ENCODE measurements around the gene INO80B.

- no peak for TF ChIP-seq POLR2AphosphoS5 (IDR thresholded peaks at IDR 0.05; ENCODE audit: low read depth, low read length)
- TF ChIP-seq SIN3A (IDR thresholded peaks at IDR 0.05; ENCODE audit: borderline replicate concordance, insufficient read depth, low read length) = no peak
- TF ChIP-seq TAF1 (IDR thresholded peaks at IDR 0.05; ENCODE audit: borderline replicate concordance, insufficient read depth, low read length) = no peak
- TF ChIP-seq FOXP2 (optimal IDR thresholded peaks at IDR 0.05; ENCODE audit: borderline replicate concordance, extremely low read depth, extremely low read length, insufficient read depth) = no peak
- TF ChIP-seq REST (IDR thresholded peaks at IDR 0.05; ENCODE audit: insufficient read depth in 1 of 2, low read depth in 2 of 2, low read length in 2 of 2) = no peak
These were observed 37.1 kb upstream of the INO80B start for GRCh38 chr2:74417763-74418162.

All from PFSK-1 (cell line).